Effector memory CD4-positive, alpha-beta T cell (primary cell): Measurements from ENCODE around the gene JAG2.

ENCODE experiments used
- DNase-seq, 3 donors: peaks; one replicate each; pipeline ENCODE4 v3.0.0-alpha.2; 2020
- H3K27ac ChIP-seq: 2 replicates; pipeline ENCODE4 v1.7.0; 2013; ENCODE audit warnings: mild to moderate bottlenecking, low read length, moderate library complexity; ENCODE audit not compliant: insufficient read depth, poor library complexity, severe bottlenecking
- H3K27me3 ChIP-seq: replicated peaks from 2 replicates; pipeline ENCODE4 v1.7.0; 2013; ENCODE audit warnings: mild to moderate bottlenecking, low read length; ENCODE audit not compliant: insufficient read depth, control insufficient read depth, poor library complexity, severe bottlenecking
- H3K36me3 ChIP-seq: 2 replicates; pipeline ENCODE4 v1.7.0; 2013; ENCODE audit warnings: mild to moderate bottlenecking, low read length, moderate library complexity; ENCODE audit not compliant: control insufficient read depth, insufficient read depth
- H3K4me1 ChIP-seq: 2 replicates; pipeline ENCODE4 v1.7.0; 2013; ENCODE audit warnings: low read length, mild to moderate bottlenecking; ENCODE audit not compliant: control insufficient read depth, insufficient read depth, poor library complexity, severe bottlenecking
- H3K4me3 ChIP-seq: 2 replicates; pipeline ENCODE4 v1.7.0; 2013; ENCODE audit warnings: low read length, low read depth, mild to moderate bottlenecking; ENCODE audit not compliant: insufficient read depth, poor library complexity, severe bottlenecking
- H3K9me3 ChIP-seq: 2 replicates; pipeline ENCODE4 v1.7.0; 2013; ENCODE audit warnings: mild to moderate bottlenecking, low read length, moderate library complexity; ENCODE audit not compliant: control insufficient read depth

Gene JAG2

DNA sequence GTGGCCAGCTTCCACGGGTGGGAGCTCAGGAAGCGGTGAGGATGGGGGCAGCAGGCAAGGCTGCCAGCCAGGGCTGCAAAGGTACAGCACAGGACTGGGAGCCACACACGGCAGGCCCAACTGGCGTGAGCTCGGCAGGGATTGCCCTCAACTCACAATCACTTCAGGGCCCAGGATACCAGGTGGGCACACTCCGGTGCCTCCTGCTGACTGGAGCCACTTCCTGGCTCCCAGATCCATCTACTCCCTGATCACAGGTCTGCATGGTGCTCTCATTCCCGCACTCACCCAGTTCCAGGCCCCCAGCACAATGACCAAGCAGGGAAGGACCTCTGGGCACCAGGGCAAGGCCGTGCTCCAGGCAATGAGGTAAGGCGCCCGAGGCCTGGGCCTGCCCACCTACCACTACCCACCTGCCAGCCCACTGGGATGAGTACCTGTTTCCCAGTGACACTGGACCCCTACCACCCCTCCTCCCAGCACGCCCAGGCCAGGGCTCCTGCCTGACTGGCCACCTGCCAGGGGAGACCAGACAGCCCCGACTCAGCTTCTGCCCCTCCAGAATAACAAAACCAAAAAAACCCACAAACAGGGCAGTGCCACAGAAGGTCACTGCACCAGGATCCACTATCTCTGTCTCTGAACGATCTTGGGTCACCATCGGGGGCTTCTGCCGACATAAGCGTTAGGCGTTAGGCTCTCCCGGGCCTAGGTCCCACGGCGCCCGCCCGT is 1.8 kb downstream of the JAG2 start:
- no peak overlapping the region for H3K4me3 ChIP-seq
- peaks cover 26% of the 10 kb centered on the region for H3K4me1 ChIP-seq
- H3K27me3 ChIP-seq: peaks cover 24% of the 10 kb centered on the region

DNA sequence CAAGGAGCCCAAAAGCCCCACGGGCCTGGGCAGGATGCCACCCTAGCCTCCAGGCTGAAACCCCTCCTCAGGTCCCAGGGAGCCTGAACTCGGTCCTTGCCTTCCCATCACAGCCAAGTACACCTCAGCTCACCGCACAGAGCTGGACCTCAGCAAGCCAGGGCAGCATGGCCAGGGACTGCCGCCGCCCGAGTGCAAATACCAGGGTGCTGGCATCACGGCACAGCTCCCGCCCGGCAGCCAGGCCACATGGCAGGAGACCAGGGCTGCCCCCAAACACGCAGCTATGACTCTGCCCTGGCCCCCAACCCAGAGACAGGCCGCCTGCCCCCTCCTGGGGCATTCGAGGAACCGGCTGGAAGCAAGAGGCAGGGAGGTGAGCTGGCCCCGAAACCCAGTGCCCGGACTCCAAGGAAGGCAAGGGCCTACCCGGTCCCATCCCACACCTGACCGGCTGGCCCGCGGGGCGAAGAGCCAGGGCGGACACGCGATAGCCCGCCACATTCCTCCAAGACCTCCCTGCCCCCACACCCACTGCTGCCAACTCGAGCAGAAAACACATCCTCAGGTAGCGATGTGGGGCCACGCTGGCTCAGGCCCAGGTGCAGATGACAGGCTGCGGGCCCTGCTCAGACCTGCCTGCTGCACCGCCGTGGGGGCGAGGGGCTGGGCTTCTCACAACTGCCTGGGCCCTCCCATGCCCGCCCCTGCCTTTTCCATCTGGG is 2.7 kb downstream of the JAG2 start:
- peaks cover 22% of the 10 kb centered on the region for H3K4me1 ChIP-seq
- DNase-seq: no peak
- peaks cover 24% of the 10 kb centered on the region for H3K27me3 ChIP-seq
- H3K9me3 ChIP-seq: no peaks in the 10 kb centered on the region
- no peaks in the 10 kb centered on the region for H3K36me3 ChIP-seq
- no peak overlapping the region for H3K27ac ChIP-seq
- H3K4me3 ChIP-seq: no peak overlapping the region

More for the DNA sequence above, 1.8 kb downstream of the JAG2 start:
- no peak overlapping the region for H3K27ac ChIP-seq
- H3K9me3 ChIP-seq: no peaks in the 10 kb centered on the region
- no peaks in the 10 kb centered on the region for H3K36me3 ChIP-seq
- no peak for DNase-seq

- peaks cover 16% of the 10 kb centered on the region for H3K4me1 ChIP-seq
- H3K27me3 ChIP-seq: peaks cover 24% of the 10 kb centered on the region
- no peak for DNase-seq
- no peak overlapping the region for H3K27ac ChIP-seq
- H3K9me3 ChIP-seq: no peaks in the 10 kb centered on the region
- no peaks in the 10 kb centered on the region for H3K36me3 ChIP-seq
- no peak overlapping the region for H3K4me3 ChIP-seq
Measured at GRCh38 chr14:105165134-105165704, 3.4 kb downstream of the JAG2 start.

DNA sequence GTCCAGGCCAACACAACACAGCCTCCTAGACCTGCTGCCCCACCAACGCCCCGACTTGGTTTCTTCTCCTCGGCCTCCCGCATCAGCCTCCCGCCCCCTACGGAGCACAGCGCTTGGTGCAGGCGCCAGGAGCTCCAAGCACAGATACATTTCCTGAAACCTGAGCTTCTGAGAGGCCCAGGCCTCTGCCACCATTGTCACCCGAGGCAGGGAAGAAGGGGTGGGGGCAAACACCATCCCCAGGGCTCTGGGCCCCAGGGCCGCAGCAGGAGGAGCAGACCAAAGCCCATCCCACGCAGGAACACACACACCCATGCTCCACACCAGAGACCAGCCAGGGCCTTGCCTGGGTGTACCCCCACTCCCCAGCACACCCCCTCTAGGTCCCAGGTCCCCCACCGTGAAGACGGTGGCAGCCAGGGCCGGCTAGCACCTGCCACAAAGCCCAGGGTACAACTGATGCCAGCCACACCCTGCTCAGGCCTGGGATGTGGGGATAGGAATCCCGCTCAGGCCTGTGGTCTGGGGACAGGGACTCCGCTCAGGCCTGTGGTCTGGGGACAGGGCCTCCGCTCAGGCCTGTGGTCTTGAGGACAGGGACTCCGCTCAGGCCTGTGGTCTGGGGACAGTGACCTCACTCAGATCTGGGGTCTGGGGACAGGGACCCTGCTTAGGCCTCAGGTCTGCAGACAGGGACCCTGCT is 5.4 kb downstream of the JAG2 start:
- Histone ChIP-seq H3K4me1 (peaks cover 3% of the 10 kb centered on the region), H3K27me3 (peaks cover 12% of the 10 kb centered on the region), H3K9me3 (no peaks in the 10 kb centered on the region), H3K36me3 (no peaks in the 10 kb centered on the region), H3K27ac (no peak overlapping the region), H3K4me3 (no peak overlapping the region)
- DNase-seq: no peak

- Histone ChIP-seq H3K9me3 (no peaks in the 10 kb centered on the region), H3K4me3 (no peak overlapping the region), H3K27ac (no peak overlapping the region)
Measured at GRCh38 chr14:105162669-105162979, 6.0 kb downstream of the JAG2 start.

DNA sequence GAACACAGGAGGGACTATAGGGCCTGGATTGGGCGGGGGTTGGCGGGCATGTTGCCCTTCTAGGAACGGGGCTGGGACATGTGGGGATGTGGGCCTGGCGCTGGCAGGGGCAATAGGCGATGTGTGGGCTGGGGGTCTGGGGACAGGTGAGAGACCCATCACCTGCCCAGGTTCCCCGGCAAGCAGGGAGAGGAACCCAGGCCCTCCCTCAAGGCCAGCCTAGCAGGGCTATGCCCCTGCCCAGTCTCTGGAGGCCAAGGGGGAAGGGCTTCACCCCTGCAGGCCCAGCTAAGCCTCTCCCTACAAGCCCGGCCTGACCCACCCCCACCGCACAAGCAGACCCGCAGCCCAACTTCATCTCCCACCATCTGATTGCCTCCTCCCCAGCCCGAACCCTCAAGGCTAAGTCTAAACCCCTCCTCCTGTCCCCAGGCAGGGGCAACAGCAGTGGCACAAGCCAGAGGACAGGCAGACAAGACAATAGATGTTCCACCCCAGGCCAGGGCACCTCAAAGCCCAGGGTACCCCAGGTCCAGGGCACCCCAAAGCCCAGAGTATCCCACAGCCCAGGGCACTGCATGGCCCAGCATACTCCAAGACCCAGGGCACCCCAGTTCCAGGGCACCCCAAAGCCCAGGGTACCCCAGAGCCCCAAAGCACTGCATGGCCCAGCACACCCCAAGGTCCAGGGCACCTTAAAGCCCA is 6.5 kb downstream of the JAG2 start:
- H3K36me3 ChIP-seq: no peaks in the 10 kb centered on the region
- no peaks in the 10 kb centered on the region for H3K9me3 ChIP-seq
- no peak overlapping the region for H3K4me3 ChIP-seq
- no peak overlapping the region for H3K27ac ChIP-seq
- DNase-seq: no peak
- peaks cover 2% of the 10 kb centered on the region for H3K4me1 ChIP-seq
- peaks cover 7% of the 10 kb centered on the region for H3K27me3 ChIP-seq

More at GRCh38 chr14:105162669-105162979, 6.0 kb downstream of the JAG2 start:
- Histone ChIP-seq H3K27me3 (peaks cover 9% of the 10 kb centered on the region), H3K36me3 (no peaks in the 10 kb centered on the region), H3K4me1 (peaks cover 3% of the 10 kb centered on the region)
- no peak for DNase-seq

DNA sequence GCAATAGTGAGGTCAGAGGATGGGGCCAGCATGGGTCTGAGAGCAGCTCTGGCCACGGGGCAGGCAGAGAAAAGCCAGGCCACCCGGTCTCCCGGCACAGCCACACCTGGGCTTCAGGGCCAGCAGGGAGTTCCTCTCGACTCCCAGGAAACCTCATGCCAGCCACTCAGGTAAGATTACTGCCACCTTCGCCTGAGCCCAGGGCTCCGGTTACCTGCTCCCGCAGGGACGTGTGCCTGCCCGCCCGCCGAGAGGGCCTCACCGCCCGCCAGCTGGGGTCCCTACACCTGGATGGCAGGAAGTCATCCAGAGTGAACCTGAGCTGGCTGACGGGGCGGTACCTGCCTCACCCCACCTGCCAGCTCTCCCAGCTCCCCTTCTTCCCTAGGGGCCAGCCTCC is 7.3 kb downstream of the JAG2 start:
- Histone ChIP-seq H3K4me3 (no peak overlapping the region), H3K27ac (no peak overlapping the region), H3K4me1 (no peaks in the 10 kb centered on the region), H3K27me3 (peaks cover 4% of the 10 kb centered on the region), H3K9me3 (no peaks in the 10 kb centered on the region), H3K36me3 (no peaks in the 10 kb centered on the region)
- no peak for DNase-seq

DNA sequence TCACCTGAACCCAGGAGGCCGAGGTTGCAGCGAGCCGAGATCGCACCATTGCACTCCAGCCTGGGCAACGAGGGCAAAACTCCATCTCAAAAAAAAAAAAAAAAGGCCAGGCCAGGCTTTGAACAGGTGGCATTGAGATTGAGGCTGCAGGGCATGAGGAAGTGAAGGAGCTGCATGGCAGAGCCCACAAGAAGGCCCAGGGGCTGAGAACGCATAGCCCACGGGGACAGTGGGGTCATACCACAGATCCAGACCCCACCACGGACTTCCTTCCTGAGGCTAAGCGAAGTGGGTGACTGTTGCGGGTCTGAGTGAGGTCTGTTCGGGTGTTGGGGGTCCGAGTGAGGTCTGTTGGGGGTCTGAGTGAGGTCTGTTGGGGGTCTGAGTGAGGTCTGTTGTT is 7.8 kb downstream of the JAG2 start:
- no peaks in the 10 kb centered on the region for H3K9me3 ChIP-seq
- H3K4me1 ChIP-seq: no peaks in the 10 kb centered on the region
- H3K36me3 ChIP-seq: no peaks in the 10 kb centered on the region
- no peak overlapping the region for H3K27ac ChIP-seq
- H3K27me3 ChIP-seq: no peaks in the 10 kb centered on the region
- no peak overlapping the region for H3K4me3 ChIP-seq
- DNase-seq: no peak

DNA sequence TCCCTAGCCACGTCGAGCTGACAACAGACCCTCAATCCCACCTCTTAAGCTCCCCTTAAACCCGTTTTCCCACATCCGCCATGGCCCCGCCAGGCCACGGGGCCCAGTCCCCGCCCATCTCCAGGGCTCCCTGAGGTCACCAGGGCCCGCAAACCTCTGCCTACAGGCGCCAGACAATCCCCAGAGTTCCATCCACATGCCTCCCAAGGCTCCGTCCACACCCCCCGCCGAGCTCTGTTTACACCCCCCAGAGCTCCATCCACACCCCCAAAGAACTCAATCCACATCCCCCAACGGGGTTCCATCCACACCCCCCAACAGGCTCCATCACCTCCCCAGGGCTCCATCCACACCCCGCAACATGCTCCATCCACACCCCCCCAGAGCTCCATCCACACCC is 9.2 kb downstream of the JAG2 start:
- Histone ChIP-seq H3K4me3 (no peak overlapping the region), H3K4me1 (no peaks in the 10 kb centered on the region), H3K27me3 (no peaks in the 10 kb centered on the region), H3K36me3 (no peaks in the 10 kb centered on the region), H3K27ac (no peak overlapping the region), H3K9me3 (no peaks in the 10 kb centered on the region)
- DNase-seq: no peak
